Right ventricle myocardium superior (tissue), 1 donor: ENCODE measurements around the gene ADAT2. TPM values are rescaled to one million over a fixed set of nuclear protein-coding genes. Genes with fewer than 3 reads are reported as not detected.
"Not testable (repeated sequence)": the region's sequence is repeated elsewhere in the genome, so short reads cannot be mapped to it uniquely, and the experiment has no call there.

ENCODE experiments used
- ATAC-seq: fragments of 200-7000 bp; cut with Tn5 transposase; one replicate; pipeline ENCODE4 v1.9.1; 2020; ENCODE audit warnings: mild to moderate bottlenecking; ENCODE audit not compliant: poor library complexity
- DNase-seq: peaks from one replicate; pipeline ENCODE4 v3.0.0-alpha.2; 2020
- intact Hi-C: fragments of 100-400 bp; cut with DNase I; formaldehyde crosslinking; loops from one replicate; pipeline ENCODE4 v1.11.2; 2022
- total RNA-seq: library from RNA; stranded (reverse); fragmentation: NEBNext Ultra II Directional; extraction: Animal tissue kit (Norgen Biotek cat#: 25700); gene quantifications from one replicate; pipeline ENCODE4 v1.2.1, GENCODE V29; 2021
- donor health status: DM: no; HTN: yes; CAD: no; lungs with severe emphysema.

ADAT2 gene
- total RNA-seq, 1 donor from 2014 or later, result 1.4 TPM

DNA sequence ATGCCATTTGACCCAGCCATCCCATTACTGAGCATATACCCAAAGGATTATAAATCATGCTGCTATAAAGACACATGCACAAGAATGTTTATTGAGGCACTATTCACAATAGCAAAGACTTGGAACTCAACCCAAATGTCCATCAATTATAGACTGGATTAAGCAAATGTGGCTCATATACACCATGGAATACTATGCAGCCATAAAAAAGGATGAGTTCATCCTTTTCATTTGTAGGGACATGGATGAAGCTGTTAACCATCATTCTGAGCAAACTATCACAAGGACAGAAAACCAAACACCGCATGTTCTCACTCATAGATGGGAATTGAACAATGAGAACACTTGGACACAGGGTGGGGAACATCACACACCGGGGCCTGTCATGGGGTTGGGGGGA lies 2.6 kb downstream of the ADAT2 start:
- intact Hi-C loops, ATAC-seq, DNase-seq: not testable (repeated sequence)

DNA sequence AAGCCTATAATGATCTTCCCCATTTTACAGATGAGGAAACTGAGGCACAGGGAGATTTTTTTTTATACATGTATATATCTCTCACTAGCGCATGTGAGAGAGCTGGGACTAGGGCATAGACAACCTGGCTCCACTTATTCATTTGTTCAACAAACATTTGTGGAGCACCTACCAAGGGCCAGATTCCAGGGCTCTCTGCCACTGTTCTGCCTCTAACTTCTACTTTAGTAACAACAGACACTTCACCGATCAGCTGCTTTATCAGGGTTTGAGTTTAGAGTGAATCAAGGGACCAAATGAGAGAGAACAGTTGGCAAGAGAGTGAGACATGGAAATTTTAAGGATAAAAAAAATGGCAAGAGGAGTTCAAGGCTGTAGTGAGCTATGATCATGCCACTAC lies 7.4 kb downstream of the ADAT2 start:
- DNase-seq (no peak), ATAC-seq (peak; percentile 75)
- intact Hi-C loops, result no loop called here

DNA sequence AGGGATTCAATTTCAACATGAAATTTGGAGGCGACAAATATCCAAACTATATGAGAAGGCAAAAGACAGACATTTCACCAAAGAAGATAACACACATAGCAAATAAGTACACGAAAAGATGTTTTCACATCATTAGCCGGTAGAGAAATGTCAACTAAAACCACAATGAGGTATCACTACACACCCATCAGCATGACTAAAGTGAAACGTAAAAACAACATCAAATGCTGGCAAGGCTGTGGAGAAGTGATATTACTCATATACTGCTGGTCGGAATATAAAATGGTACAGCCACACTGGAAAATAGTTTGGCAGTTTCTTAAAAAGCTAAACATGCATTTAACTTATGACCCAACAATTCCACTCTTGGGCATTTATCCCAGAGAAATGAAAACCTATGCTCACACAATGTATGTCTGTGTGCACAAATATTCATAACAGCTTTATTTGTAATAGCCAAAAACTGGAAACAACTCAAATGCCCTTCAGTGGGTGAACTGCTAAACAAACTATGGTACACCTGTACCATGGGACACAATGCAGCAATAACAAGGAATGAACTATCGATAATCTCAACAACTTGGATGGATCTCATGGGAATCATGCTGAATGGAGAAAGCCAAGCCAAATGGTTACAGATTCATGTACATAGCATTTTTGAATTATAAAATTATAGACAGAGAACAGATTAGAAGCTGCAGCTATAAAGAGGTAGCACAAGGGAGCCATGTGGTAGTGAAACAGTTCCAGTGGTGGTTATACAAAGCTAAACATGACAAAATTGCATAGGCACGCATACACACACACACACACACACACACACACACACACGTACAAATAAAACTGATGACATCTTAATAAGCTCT lies 8.6 kb downstream of the ADAT2 start:
- no peak for ATAC-seq
- intact Hi-C loops, result no loop called here
- no peak for DNase-seq

DNA sequence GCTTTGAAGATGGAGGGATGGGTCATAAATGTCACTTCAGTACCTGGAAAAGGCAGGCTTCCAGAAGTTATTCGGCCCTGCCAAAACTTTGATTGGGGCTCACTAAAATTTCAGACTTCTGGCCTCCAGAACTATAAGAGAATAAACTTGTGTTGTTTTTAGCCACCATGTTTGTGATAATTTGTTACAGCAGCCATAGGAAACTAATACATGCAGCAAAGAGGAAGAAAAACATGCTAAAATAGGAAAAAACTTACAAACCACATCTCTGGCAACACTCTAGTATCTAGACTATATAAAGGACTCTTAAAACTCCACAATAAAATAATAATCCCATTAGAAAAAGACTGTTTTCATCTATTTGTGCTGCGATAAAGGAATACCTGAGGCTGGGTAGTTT lies 9.5 kb downstream of the ADAT2 start:
- intact Hi-C loops, result no loop called here
- DNase-seq (no peak), ATAC-seq (no peak)

DNA sequence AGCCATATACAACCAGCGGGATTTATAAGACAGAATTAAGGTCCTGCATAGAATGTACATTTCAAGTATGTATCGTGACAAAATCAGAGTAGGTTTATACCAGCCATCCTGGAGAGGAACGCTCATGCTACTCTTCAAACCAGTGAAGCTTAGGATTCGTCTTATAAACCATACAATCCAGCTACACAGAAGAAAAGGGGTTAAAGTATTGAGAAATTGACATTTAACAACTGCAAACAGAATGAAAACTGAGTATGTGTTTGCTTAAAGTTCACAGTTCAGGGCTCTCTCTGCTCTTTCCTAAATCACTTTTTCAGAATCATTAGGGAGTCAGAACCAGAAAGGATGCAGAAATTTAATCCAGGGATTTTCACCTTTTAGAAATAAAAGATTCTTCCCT lies 17.9 kb downstream of the ADAT2 start:
- intact Hi-C loops, result no loop called here
- no peak for ATAC-seq
- no peak for DNase-seq

DNA sequence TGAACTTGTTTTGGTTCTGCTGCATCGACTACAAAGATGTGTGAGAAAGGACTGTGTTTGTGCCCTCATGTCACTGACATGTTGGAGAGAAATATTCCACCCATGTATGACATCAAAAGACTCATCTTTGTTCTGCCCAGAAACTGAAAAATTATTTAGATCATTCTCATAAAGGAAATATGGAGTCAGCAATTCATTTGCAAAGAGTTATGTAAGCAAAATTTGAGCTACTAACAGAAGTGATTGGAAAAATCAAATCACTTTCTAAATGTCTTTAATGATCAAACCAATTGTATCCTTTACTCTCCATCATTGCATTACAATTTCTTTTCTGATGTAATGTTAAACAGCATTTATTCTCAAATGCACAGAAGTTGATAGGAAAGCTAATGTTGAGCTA lies 19.3 kb downstream of the ADAT2 start:
- no peak for DNase-seq
- intact Hi-C loops, result no loop called here
- ATAC-seq, result no peak

DNA sequence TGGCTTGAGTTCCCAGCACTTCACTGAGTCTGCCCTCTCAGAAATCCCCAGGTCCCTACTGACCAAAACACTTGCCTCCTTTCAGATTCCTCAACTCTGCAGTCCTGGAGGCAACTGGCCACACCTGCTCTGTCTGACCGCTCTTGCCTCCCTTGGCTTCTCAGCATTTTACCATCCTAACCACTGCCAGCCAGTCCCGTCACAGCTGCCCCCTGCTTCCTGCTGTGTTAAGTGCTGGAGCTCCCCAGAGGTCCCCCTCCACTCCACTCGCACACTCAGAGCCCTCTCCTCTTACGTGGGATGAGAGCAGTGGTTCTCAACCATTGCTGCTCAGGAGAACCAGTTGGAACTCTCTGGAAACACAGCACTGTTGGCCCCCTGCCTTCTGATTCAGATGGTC lies 20.5 kb downstream of the ADAT2 start:
- no peak for DNase-seq
- no peak for ATAC-seq
- intact Hi-C loops, result loop anchor here (5.0 to 10.0 kb wide), 2 partner anchors 743 to 955 kb away; no protein-coding TSS in a partner anchor

DNA sequence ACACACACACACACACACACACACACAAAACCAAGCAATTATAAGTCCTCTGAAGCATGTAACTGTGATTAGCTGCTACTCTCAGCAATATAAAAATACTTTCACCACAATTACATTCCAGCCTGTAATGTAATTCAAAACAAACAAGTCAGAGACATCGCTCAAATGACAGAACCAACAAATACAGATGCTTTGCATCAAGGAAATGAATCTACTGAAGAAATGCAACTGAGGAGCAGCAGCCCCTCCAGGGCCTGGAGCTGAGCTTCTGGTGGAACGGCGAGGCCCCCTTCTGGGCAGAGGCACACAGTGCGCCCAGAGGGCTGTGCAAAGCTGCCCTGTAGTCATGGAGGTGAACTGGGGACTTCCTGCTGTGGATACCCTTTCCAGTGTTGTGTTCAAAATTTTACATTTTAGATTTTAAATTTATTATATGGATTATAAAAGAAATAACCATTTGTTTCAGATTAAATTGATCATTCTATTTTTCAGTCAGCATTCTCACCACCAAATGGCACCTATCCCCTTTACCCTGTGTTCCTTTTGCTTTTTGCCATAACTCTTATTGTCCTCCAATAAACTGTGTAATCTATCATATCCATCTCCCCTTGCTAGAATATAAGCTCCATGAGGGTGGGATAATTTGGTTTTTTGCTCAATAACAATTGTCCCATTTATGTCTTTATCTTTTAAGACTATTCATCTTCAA lies 23.2 kb downstream of the ADAT2 start:
- peak; percentile 78 for DNase-seq
- intact Hi-C loops, result loop anchor here (5.0 to 10.0 kb wide), 2 partner anchors 740 to 952 kb away; no protein-coding TSS in a partner anchor

DNA sequence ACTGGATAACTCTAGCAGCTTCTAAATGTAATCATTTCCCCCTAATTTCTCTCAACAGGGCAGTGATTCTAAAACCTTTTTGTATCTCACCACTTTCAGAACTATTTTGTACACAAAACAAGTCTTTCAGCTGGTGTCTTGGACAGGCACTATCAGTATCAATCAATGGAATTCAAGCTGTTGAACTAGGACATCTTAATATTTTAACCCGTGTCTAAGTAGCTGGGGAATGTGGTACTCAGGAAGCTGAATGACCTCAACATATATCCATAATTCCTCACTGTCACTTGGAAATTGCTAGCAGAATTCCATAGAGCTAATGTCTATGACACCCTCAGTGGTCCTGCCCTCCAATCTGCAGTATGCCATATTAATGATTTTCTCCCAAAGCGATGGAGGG lies 24.5 kb downstream of the ADAT2 start:
- DNase-seq, result no peak
- no peak for ATAC-seq
- intact Hi-C loops, result loop anchor here (5.0 to 10.0 kb wide), 2 partner anchors 739 to 951 kb away; no protein-coding TSS in a partner anchor

More for the DNA sequence above, 23.2 kb downstream of the ADAT2 start:
- peak; percentile 96 for ATAC-seq

DNA sequence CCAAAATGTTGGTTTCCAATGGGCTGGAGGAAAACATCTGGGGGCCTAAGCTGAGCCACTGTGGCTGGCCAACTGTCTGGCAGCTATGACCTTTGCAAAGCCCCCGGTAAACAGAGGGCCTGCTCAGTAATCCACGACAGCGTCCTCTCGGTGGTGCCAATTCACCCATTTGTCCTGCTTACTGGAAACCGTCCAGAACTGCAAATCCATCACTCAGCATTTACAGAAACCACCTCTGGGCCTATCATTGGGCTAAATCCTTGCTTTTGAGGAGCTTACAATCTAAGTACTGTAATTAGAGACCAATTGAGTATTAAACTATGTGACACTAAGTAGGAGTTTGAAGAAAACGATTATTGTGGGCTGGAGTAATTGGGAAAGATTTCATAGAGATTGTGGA lies 31.0 kb downstream of the ADAT2 start:
- DNase-seq (no peak), ATAC-seq (no peak)
- intact Hi-C loops, result no loop called here

DNA sequence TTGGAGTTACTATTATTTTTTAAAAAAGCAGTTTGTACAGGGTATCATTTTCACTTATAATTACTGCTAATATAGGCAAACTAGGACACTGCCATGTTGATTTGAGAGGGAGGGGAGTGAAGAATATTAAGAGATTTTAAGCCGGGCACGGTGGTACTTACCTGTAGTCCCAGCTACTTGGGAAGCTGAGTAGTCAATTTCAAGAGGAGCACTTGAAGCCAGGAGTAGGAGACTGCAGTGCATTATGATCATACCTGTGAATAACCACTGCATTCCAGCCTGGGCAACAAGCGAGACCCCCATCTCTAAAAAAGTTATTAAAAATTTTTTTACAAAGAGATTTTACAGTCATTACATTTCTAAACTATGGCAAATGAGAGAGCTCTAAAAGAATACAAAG lies 35.7 kb downstream of the ADAT2 start:
- ATAC-seq (no peak), DNase-seq (no peak)
- intact Hi-C loops, result no loop called here

DNA sequence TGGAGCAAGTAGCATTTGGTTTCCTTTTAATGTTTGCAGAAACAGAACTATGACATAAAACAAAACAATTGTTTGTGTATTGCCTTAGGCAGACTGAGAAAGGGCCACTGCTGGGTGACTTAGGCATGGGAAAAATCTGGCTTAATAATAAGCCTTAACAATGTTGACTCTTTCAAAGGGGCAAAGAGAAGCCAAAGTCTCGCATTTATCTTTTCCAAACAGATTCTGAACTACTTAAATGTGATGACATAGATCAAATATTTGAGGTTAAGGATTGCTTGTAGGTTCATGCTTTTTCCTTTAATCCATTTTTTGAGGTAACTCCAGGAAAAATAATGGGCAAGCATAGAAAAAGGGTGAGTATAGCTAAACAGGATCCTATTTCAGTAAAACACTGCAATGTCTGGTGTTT lies 39.6 kb downstream of the ADAT2 start:
- DNase-seq (no peak), ATAC-seq (no peak)
- intact Hi-C loops, result no loop called here

DNA sequence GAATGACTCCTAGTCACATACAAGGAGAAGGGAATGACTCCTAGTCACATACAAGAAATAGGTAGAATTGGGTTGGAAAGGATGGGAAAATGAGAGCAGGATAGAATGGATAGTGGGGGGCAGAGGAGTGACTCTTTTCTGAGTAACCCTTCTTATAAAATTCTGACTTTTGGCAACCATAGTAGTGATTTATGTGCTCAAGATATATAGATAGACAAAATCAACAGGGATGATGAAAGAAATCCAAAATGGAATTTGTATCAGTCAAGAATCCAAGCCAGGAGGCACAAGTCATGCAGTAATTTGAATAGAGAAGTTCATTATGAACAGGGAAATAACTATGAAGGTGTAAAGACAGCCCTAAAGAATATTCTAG lies 41.7 kb downstream of the ADAT2 start:
- intact Hi-C loops, result no loop called here
- DNase-seq, result no peak
- no peak for ATAC-seq

DNA sequence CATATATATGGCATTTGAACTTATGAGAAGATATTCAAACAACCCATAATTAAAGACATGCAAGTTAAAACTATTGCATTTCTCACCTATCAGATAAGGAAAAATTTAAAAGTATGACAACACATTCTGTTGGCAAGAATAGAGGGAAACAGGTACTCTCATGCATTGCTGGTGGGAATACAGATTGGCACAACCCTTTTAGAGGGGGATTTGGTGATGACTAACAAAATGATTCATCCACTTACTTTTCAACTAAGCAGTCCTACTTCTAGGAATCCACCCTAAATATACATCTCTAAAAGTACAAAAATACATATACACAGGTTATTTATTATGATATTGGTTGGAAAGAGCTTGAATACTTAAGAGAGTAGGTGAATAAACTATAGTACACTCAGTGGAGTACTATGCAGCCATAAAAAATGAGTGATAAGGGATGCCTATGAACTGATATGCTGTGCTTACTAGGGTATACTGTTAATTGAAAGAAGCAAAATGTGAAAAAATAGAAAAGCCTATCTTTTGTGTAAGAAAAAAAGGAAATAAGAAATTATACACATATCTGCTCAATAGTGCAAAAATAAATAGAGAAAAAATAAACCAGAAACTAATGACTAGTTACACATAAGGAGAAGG lies 42.2 kb downstream of the ADAT2 start:
- DNase-seq (no peak), ATAC-seq (no peak)
- intact Hi-C loops, result no loop called here

DNA sequence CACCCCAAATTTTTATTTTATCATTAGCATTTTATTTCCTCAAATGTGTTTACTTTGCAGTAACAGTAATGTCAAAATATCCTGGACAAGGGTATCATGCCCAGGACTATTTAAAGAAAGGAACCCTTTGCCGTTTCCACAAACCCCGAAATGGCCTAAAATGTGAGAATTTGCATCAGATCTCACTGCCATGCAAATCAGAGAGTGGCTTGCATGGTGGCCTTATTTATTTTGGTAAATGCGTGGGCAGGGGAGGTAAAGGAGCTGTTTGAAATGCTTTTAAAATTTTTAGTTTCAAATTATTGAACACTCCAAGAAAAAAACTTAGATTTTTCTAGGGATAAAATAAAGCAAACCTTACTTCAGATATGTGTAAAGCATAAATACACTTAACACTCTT lies 43.8 kb downstream of the ADAT2 start:
- DNase-seq (no peak), ATAC-seq (no peak)
- intact Hi-C loops, result no loop called here

DNA sequence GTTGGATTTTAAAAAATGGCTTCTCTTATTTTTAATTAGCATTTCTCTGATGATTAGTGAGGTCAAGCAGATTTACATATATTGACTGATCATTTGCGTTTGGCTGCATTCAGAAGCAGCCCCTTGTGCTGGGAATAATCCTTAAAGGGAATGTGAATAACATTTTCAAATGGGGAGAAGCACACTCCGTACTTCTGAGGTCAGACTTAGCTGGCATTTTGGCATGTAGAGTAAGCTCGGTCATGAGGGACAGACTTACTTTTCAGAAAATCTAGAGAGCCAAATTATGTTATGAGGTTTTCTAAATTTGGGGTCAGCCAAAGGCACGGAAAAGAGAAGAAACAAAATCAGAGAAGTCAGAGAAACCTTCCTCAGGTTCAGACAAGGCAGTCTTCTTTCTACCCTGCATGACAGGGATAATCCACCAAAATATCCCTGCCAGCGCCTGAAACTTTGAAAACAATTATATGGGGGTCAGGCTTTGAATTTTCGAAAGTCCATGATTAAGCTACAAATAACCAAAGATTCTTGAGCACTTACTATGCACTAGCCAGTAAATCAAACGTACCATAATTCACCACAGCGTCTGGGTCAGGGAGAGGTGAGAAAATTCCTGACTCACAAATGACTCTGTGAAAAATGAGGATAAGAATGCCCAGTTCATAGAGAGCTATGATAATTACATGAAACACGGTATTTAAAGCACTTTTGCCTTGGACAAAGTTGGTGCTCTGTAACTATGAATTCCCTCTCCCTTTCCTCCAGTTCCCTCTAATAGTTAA lies 44.9 kb downstream of the ADAT2 start:
- intact Hi-C loops, result no loop called here
- ATAC-seq, result no peak
- no peak for DNase-seq

DNA sequence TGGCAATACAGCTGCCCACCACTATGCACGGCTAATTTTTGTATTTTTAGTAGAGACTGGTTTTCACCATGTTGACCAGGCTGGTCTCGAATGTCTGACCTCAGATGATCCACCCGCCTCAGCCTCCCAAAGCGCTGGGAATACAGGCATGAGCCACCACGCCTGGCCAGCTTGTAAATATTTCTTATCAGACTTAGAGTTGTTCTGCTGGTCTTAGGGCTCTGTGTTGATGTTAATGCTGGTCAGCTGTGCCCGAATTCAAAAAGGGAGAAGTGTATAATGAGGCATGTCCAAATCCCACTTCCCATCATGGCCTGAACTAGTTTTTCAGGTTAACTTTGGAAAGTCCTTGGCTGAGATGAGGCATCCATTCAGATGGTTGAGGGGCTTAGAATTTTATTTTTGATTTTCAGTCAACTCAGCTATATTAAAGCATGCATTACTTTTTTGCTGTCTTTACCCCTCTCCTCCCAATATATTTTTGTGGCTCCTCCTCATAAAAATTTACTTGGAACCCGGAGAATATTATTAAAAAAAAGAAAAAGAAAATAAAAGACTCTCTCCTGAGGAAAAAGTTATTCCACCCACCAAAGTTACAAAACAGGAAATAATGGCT lies 47.7 kb downstream of the ADAT2 start:
- intact Hi-C loops, result no loop called here
- no peak for ATAC-seq
- no peak for DNase-seq

DNA sequence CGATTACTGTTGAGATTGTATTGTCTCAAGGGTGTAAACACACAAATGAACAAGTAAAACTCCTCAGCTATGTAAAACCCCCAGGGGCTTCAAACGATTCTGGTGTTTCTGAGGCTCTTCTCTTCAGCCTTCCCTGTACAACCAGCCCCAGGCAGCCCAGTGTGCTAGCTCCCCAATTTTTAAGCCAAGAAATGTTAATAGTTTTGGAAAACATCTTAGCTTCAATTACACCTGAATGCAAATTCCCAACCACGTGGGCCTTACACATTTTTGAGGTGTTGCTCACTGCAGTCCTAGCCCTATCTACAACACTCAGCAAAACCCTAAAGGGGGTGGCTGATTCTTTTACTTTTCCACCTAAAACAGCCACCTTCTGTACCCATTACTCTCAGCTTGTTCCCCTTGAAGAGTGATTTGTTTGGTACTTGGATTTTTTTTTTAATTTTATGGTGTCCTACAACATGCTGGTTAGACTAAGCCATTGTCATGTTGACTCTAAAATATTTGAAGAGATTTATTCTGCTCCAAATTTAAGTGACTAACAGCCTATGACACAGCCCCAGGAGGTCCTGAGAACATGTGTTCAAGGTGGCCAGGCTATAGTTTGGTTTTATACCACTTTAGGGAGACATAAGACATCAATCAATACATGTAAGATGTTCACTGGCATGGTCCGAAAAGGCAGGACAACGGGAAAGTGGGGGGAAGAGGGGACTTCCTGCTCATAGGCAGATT lies 48.7 kb downstream of the ADAT2 start:
- intact Hi-C loops, result no loop called here
- DNase-seq, result no peak
- ATAC-seq, result no peak
